GM23248 (cell line): ENCODE results near the gene MYL12B.

Experiments used
- EZH2 ChIP-seq: fragments of 200-600 bp; sonication (generic); IDR thresholded peaks from 2 replicates; pipeline ENCODE4 v1.6.1; 2018; ENCODE audit warnings: antibody characterized with exemption, mild to moderate bottlenecking; ENCODE audit not compliant: insufficient read depth, poor library complexity, severe bottlenecking
- EZH2phosphoT487 ChIP-seq: fragments of 200-600 bp; sonication (generic); IDR thresholded peaks from 2 replicates; pipeline ENCODE4 v1.6.1; 2018; ENCODE audit warnings: antibody characterized with exemption, moderate library complexity, mild to moderate bottlenecking, low read depth; ENCODE audit not compliant: insufficient read depth

DNA sequence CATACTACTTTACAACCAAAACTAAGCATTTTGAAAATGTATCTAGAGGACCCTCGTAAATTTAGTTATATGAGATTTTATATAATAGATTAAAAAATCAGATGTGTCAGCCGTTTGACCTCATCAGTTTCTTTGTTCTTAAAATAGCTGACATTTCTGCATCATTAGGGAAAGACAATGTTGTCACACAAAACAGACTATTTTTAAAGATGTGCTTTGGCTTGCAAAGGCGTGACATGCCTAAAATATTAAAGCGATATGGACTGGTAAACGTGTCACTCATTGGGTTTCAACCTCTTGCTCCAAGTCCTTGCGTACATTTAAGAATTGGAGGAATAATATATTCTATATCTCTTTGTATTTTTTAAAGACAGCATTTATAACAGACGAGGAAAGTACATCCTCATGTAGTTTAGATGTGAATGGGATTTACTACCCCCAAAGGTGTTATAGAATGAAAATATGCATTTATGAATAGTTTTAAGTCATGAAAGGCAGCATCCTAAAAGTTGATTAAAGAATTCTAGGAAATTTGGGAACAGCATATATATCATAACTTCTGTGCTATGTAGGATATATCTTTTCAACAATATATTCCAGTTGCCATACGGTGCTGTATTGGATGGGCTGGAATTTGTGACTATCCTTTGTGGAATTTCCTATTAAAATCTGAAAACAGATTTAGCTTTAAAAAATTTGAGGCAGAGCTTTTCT, 10.5 kb upstream of the MYL12B start:
- no peak for TF ChIP-seq EZH2
- no peak for TF ChIP-seq EZH2phosphoT487
